Diencephalon (tissue), 1 donor: ENCODE results near the gene OR2B2. TPM values are rescaled to one million over a fixed set of nuclear protein-coding genes. Genes with fewer than 3 reads are reported as not detected.

Source experiments
- small RNA-seq: library from RNA; depleted of rRNA; stranded (forward); fragments of <200 nt; gene quantifications from one replicate; pipeline ENCODE3, GENCODE V24; 2014
- total RNA-seq: library from RNA; depleted of rRNA; stranded (reverse); fragments of >200 nt; gene quantifications from one replicate; pipeline ENCODE4 v1.2.3, GENCODE V29; 2014

Gene OR2B2
- not detected for total RNA-seq

GRCh38 chr6:27911956-27912446, at the start of gene OR2B2:
TSS of gene OR2B2 (minus strand) at chr6:27912396. CDS start at chr6:27912319, 77 bp downstream.

GRCh38 chr6:27956941-27957340, 44.7 kb upstream of the OR2B2 start, which contains the start of gene OR2B6:
TSS of gene OR2B6 (plus strand) at chr6:27957241. CDS start at chr6:27957241, 0 bp downstream.

Small RNAs within 50 kb of the gene (small RNA-seq; reads per million reads assigned to genes)
- not detected for gene RNU7-26P

Other genes starting within 250 kb of the OR2B2 start
- not detected for gene OR2B6, start 44.8 kb upstream of the OR2B2 start, total RNA-seq
- gene ZNF165, start 168.2 kb upstream of the OR2B2 start, total RNA-seq = 2.3 TPM
- gene ZSCAN16, start 212.2 kb upstream of the OR2B2 start, total RNA-seq = 8.8 TPM
- 21.7 TPM for gene ZKSCAN8, start 229.5 kb upstream of the OR2B2 start, total RNA-seq